IMR-90 (cell line): Measurements from ENCODE around the gene RIPK3. TPM values are rescaled to one million over a fixed set of nuclear protein-coding genes. Genes with fewer than 3 reads are reported as not detected.
A peak's percentile ranks its signal among the peaks of the same experiment; 100 is the strongest.

Source experiments
- ATAC-seq: fragments of 200-7000 bp; cut with Tn5 transposase; 2 replicates; pipeline ENCODE4 v1.9.1; 2020; ENCODE audit warnings: low read depth, mild to moderate bottlenecking, moderate library complexity
- BruUV-seq: library from RNA; stranded (reverse); fragments of 400-500 nt; replicated peaks from 2 replicates; lab custom pipeline; 2021; lab: Mats Ljungman, UMichigan
- CTCF ChIA-PET: fragments of 300-600 bp; formaldehyde crosslinking; extraction: SDS; loops from one replicate; lab custom pipeline; 2021; ENCODE audit warnings: antibody characterized with exemption; lab: Yijun Ruan, JAX
- POLR2A ChIA-PET: fragments of 300-600 bp; sonication (Branson Sonifier 250); formaldehyde crosslinking; loops from one replicate; lab custom pipeline; 2022; ENCODE audit warnings: antibody characterized with exemption; ENCODE audit not compliant: unreplicated experiment; lab: Charles Lee
- DNase-seq: peaks from one replicate; pipeline ENCODE4 v3.0.0; 2013
- H2AFZ ChIP-seq: replicated peaks from 2 replicates; pipeline ENCODE3; 2013; ENCODE audit warnings: low read length, mild to moderate bottlenecking; ENCODE audit not compliant: poor library complexity
- H2AK5ac ChIP-seq: 2 replicates; pipeline ENCODE4 v1.6.1; 2013; ENCODE audit warnings: low read depth, low read length, inconsistent platforms
- H2AK9ac ChIP-seq: replicated peaks from 2 replicates; pipeline ENCODE3; 2013; ENCODE audit warnings: mild to moderate bottlenecking, low read depth, low read length, moderate library complexity; ENCODE audit not compliant: poor library complexity
- H2BK120ac ChIP-seq: 2 replicates; pipeline ENCODE4 v1.6.1; 2013; ENCODE audit warnings: low read depth, low read length, inconsistent platforms
- H2BK15ac ChIP-seq: 3 replicates; pipeline ENCODE4 v1.6.1; 2013; ENCODE audit warnings: low read depth, low read length, inconsistent platforms
- H2BK20ac ChIP-seq: 2 replicates; pipeline ENCODE4 v1.6.1; 2013; ENCODE audit warnings: low read depth, mild to moderate bottlenecking, inconsistent platforms, low read length, moderate library complexity
- H2BK5ac ChIP-seq: 2 replicates; pipeline ENCODE4 v1.6.1; 2013; ENCODE audit warnings: mild to moderate bottlenecking, low read depth, low read length, inconsistent platforms; ENCODE audit not compliant: poor library complexity, severe bottlenecking
- H3K14ac ChIP-seq: replicated peaks from 2 replicates; pipeline ENCODE4 v1.6.1; 2013; ENCODE audit warnings: low read depth, low read length, inconsistent platforms
- H3K18ac ChIP-seq: 2 replicates; pipeline ENCODE4 v1.6.1; 2013; ENCODE audit warnings: low read depth, low read length, control low read depth
- H3K23ac ChIP-seq: 2 replicates; pipeline ENCODE4 v1.6.1; 2013; ENCODE audit warnings: low read depth, low read length, inconsistent platforms
- H3K27ac ChIP-seq: 2 replicates; pipeline ENCODE4 v1.5.1; 2013; ENCODE audit warnings: mild to moderate bottlenecking, control low read depth, low read length; ENCODE audit not compliant: insufficient read depth
- H3K27me3 ChIP-seq: 2 replicates; pipeline ENCODE4 v1.6.1; 2013; ENCODE audit warnings: low read length; ENCODE audit not compliant: control insufficient read depth, insufficient read depth
- H3K36me3 ChIP-seq: 2 replicates; pipeline ENCODE4 v1.6.1; 2013; ENCODE audit warnings: low read length, mixed read lengths; ENCODE audit not compliant: control insufficient read depth, insufficient read depth
- H3K4ac ChIP-seq: 2 replicates; pipeline ENCODE4 v1.6.1; 2013; ENCODE audit warnings: low read depth, low read length, inconsistent platforms
- H3K4me1 ChIP-seq: 2 replicates; pipeline ENCODE4 v1.6.1; 2013; ENCODE audit warnings: low read length, mixed read lengths; ENCODE audit not compliant: control insufficient read depth, insufficient read depth
- H3K4me2 ChIP-seq: 2 replicates; pipeline ENCODE4 v1.6.1; 2013; ENCODE audit warnings: low read depth, mild to moderate bottlenecking, control low read depth, low read length, moderate library complexity
- H3K4me3 ChIP-seq: 2 replicates; pipeline ENCODE4 v1.5.1; 2013; ENCODE audit warnings: low read depth, mild to moderate bottlenecking, control low read depth, low read length, moderate library complexity; ENCODE audit not compliant: insufficient read depth
- H3K56ac ChIP-seq: 2 replicates; pipeline ENCODE4 v1.6.1; 2013; ENCODE audit warnings: low read length, inconsistent platforms; ENCODE audit not compliant: insufficient read depth; ENCODE audit errors: extremely low read depth
- H3K79me1 ChIP-seq, 2 experiments: 2 replicates each; pipeline ENCODE4 v1.6.1; 2013; ENCODE audit warnings: low read length in 2 of 2, inconsistent platforms in 1 of 2, low read depth in 1 of 2
- H3K9ac ChIP-seq: 2 replicates; pipeline ENCODE4 v1.6.1; 2013; ENCODE audit warnings: low read depth, low read length, control low read depth
- H3K9me1 ChIP-seq: 2 replicates; pipeline ENCODE4 v1.6.1; 2013; ENCODE audit warnings: low read length, inconsistent platforms; ENCODE audit not compliant: insufficient read depth
- H3K9me3 ChIP-seq: 2 replicates; pipeline ENCODE4 v1.6.1; 2013; ENCODE audit warnings: low read length; ENCODE audit not compliant: control insufficient read depth, insufficient read depth
- H4K20me1 ChIP-seq: 2 replicates; pipeline ENCODE4 v1.6.1; 2013; ENCODE audit warnings: low read length, inconsistent platforms; ENCODE audit not compliant: insufficient read depth
- H4K5ac ChIP-seq: 2 replicates; pipeline ENCODE4 v1.6.1; 2013; ENCODE audit warnings: mild to moderate bottlenecking, low read depth, low read length, control low read depth
- H4K8ac ChIP-seq, 2 experiments: 2 replicates each; pipeline ENCODE4 v1.6.1; 2013; ENCODE audit warnings: low read depth in 2 of 2, low read length in 2 of 2, control low read depth in 1 of 2, inconsistent platforms in 1 of 2
- H4K91ac ChIP-seq: 2 replicates; pipeline ENCODE4 v1.6.1; 2013; ENCODE audit warnings: low read depth, low read length, inconsistent platforms; ENCODE audit not compliant: insufficient read depth
- BHLHE40 ChIP-seq: fragments of 150-350 bp; IDR thresholded peaks from 2 replicates; pipeline ENCODE4 v1.6.1; 2016; ENCODE audit warnings: mild to moderate bottlenecking, low read depth, low read length
- CHD1 ChIP-seq: IDR thresholded peaks from 2 replicates; pipeline ENCODE4 v1.6.1; 2012; ENCODE audit warnings: low read depth, low read length, improper control_type of control experiment
- CTCF ChIP-seq: conservative IDR thresholded peaks from 2 replicates; pipeline ENCODE4 v1.5.1; 2012; ENCODE audit warnings: mild to moderate bottlenecking, low read depth, low read length, improper control_type of control experiment
- ELK1 ChIP-seq: fragments of 150-350 bp; IDR thresholded peaks from 2 replicates; pipeline ENCODE4 v1.6.1; 2016; ENCODE audit warnings: low read depth, mild to moderate bottlenecking, low read length, moderate library complexity, borderline replicate concordance
- FOS ChIP-seq: fragments of 150-350 bp; IDR thresholded peaks from 2 replicates; pipeline ENCODE4 v1.6.1; 2016; ENCODE audit warnings: low read depth, low read length
- MAFK ChIP-seq: IDR thresholded peaks from 2 replicates; pipeline ENCODE4 v1.6.1; 2012; ENCODE audit warnings: low read depth, low read length, improper control_type of control experiment
- MXI1 ChIP-seq: IDR thresholded peaks from 2 replicates; pipeline ENCODE4 v1.6.1; 2012; ENCODE audit warnings: low read depth, mild to moderate bottlenecking, low read length, moderate library complexity, borderline replicate concordance
- RCOR1 ChIP-seq: IDR thresholded peaks from 2 replicates; pipeline ENCODE4 v1.6.1; 2012; ENCODE audit warnings: mild to moderate bottlenecking, low read length, improper control_type of control experiment; ENCODE audit not compliant: insufficient replicate concordance
- SMC3 ChIP-seq: fragments of 150-350 bp; IDR thresholded peaks from 2 replicates; pipeline ENCODE4 v1.6.1; 2016; ENCODE audit warnings: low read depth, mild to moderate bottlenecking, antibody characterized with exemption, low read length, moderate library complexity
- WGBS, 2 experiments: methylation state at CpG; one replicate each; pipeline versions ENCODE4 v1.1.5 to v1.1.7; 2013; ENCODE audit warnings: missing lambda C conversion rate in 2 of 2; ENCODE audit not compliant: insufficient read length in 1 of 2; ENCODE audit errors: extremely low coverage in 2 of 2; 5-methylcytosine and 5-hydroxymethylcytosine counted together
- dilution Hi-C: fragments of 300-500 bp; cut with HindIII; formaldehyde crosslinking; loops from one replicate; pipeline ENCODE4 v1.14.3; 2018; ENCODE audit warnings: low sequenced_read_pairs; ENCODE audit not compliant: unreplicated experiment
- in situ Hi-C: fragments of 300-500 bp; cut with MboI; formaldehyde crosslinking; loops from 3 replicates; pipeline ENCODE4 v1.14.3; 2019; ENCODE audit warnings: low sequenced_read_pairs, inconsistent platforms, mixed read lengths
- intact Hi-C: fragments of 100-400 bp; cut with micrococcal nuclease; formaldehyde crosslinking; loops from 2 replicates; pipeline ENCODE4 v1.10.0; 2022
- polyA plus RNA-seq, 3 experiments: library from polyadenylated mRNA; depleted of rRNA; stranded (reverse); fragments of >200 nt; gene quantifications; 2 replicates each; pipeline ENCODE4 v1.2.3, GENCODE V29; 2012; ENCODE audit warnings: low replicate concordance in 1 of 3
- total RNA-seq: library from RNA; depleted of rRNA; stranded (reverse); fragments of >200 nt; gene quantifications from 2 replicates; pipeline ENCODE4 v1.2.3, GENCODE V29; 2012

The RIPK3 gene
- total and polyA plus RNA-seq, 2 of the 4 experiments (the other 2 are of a cell fraction), result 0.09 TPM; not detected in 1

GRCh38 chr14:24300326-24300980 is 39.3 kb downstream of the RIPK3 start (continued):
- TF ChIP-seq CHD1, result no peak

- no peak within 1 kb of the TSS for H2BK15ac ChIP-seq
- H2AK5ac ChIP-seq, result peak within 1 kb of the TSS; percentile 52; the same call in 1 of the 2 replicates
- H2BK20ac ChIP-seq, result no peak within 1 kb of the TSS
- ATAC-seq (peak; percentile 83), DNase-seq (peak; percentile 85)
- H3K23ac ChIP-seq, result peak within 1 kb of the TSS; percentile 89
- H3K4ac ChIP-seq, result peak within 1 kb of the TSS; percentile 89
- dilution Hi-C loops (no loop called here), intact Hi-C loops (loop anchor here (1.0 to 10.0 kb wide), 3 partner anchors 57 to 315 kb away; partner anchors contain the start of genes CHMP4A, DHRS4L2 and TINF2), in situ Hi-C loops (loop anchor here (5.0 kb wide), 1 partner anchor 57 kb away; the partner anchor contains the start of gene TINF2)
- H3K36me3 ChIP-seq, result peaks cover 30% of the 10 kb centered on the region
- no peak within 1 kb of the TSS for H3K18ac ChIP-seq
- H3K56ac ChIP-seq, result peak within 1 kb of the TSS; percentile 63
- H3K9me3 ChIP-seq, result no peaks in the 10 kb centered on the region
- H3K9ac ChIP-seq, result peak within 1 kb of the TSS; percentile 86
- H2AK9ac ChIP-seq, result peak within 1 kb of the TSS; percentile 97
- peaks cover 9% of the 10 kb centered on the region for H3K4me1 ChIP-seq
- peak within 1 kb of the TSS; percentile 77 for H3K14ac ChIP-seq
- no TSS peak for BruUV-seq
- peak within 1 kb of the TSS; percentile 73 to 94 for H4K8ac ChIP-seq
- H2BK5ac ChIP-seq, result peak within 1 kb of the TSS; percentile 14
- H3K9me1 ChIP-seq, result no peaks in the 10 kb centered on the region
- H2BK120ac ChIP-seq, result no peak within 1 kb of the TSS
- H3K4me3 ChIP-seq, result peak within 1 kb of the TSS; percentile 63
- 1% methylated on average over 47 of the region's 75 CpGs; no CpG with 5 or more reads in 1 of the 2 experiments for WGBS, 2 experiments
- H4K20me1 ChIP-seq, result no peaks in the 10 kb centered on the region
- peaks cover 24 to 56% of the 10 kb centered on the region in 2 experiments for H3K79me1 ChIP-seq
- peak within 1 kb of the TSS; percentile 98 for H2AFZ ChIP-seq
- ChIA-PET CTCF (interaction anchor here (0.9 to 3.0 kb wide), 3 partner anchors 9 to 56 kb away, joined by 6 to 20 read pairs (median 7); partner anchors contain the start of genes CIDEB and LTB4R2), POLR2A (interaction anchor here (0.6 kb wide), 1 partner anchor 23 kb away, joined by 18 read pairs; no protein-coding TSS in a partner anchor)
- peak within 1 kb of the TSS; percentile 13 for H4K5ac ChIP-seq
- peak within 1 kb of the TSS; percentile 41 for H3K27ac ChIP-seq
- no peaks in the 10 kb centered on the region for H3K27me3 ChIP-seq
- H4K91ac ChIP-seq, result peak within 1 kb of the TSS; percentile 72; the same call in 1 of the 2 replicates
- H3K4me2 ChIP-seq, result peak within 1 kb of the TSS; percentile 94
- TF ChIP-seq MXI1, result peak; percentile 98
- TF ChIP-seq FOS, result peak; percentile 34; the same call in 1 of the 2 replicates
- TF ChIP-seq SMC3, result no peak
- no peak for TF ChIP-seq RCOR1
- no peak for TF ChIP-seq CTCF
- TF ChIP-seq MAFK, result peak; percentile 16; the same call in 1 of the 2 replicates
- no peak for TF ChIP-seq ELK1
- 0 out of 2 replicates have a peak, but pooled peaks have one; percentile 21 for TF ChIP-seq BHLHE40
These were observed 40.3 kb downstream of the RIPK3 start, which contains the start of the genes DHRS1 and NOP9 for GRCh38 chr14:24299255-24300191. Gene DHRS1 (minus strand): TSS chr14:24299780. CDS start chr14:24299106, 674 bp downstream. Gene NOP9 (plus strand): TSS chr14:24299850. CDS start chr14:24299955, 105 bp downstream.
